ENCODE results near the gene TCN1. TPM values are rescaled to one million over a fixed set of nuclear protein-coding genes. Genes with fewer than 3 reads are reported as not detected.
"Not testable (repeated sequence)": the region's sequence is repeated elsewhere in the genome, so short reads cannot be mapped to it uniquely, and the experiment has no call there.

Gene TCN1
- total RNA-seq, 2 experiments from 2014 or later: not detected

GRCh38 chr11:59854871-59855270, 11.4 kb downstream of the TCN1 start:
- Mint-ChIP-seq H3K36me3 (ENCODE audit: low read depth) (no peaks in the 10 kb centered on the region), H3K4me1 (peaks cover 19% of the 10 kb centered on the region), H3K27ac (no peak overlapping the region), H3K4me3 (no peak overlapping the region), H3K27me3 (peaks cover 2% of the 10 kb centered on the region), H3K9me3 (ENCODE audit: low read depth) (no peaks in the 10 kb centered on the region)
- no peak for DNase-seq
- ChIA-PET POLR2A (no interaction called here), CTCF (no interaction called here)
- intact Hi-C loops (cut with DNase I, micrococcal nuclease): no loop called here
- no peak for ATAC-seq

GRCh38 chr11:59851416-59851815, 14.9 kb downstream of the TCN1 start:
- H3K27ac Mint-ChIP-seq; DNase-seq; POLR2A ChIA-PET; H3K9me3 Mint-ChIP-seq (ENCODE audit: low read depth); H3K4me3 Mint-ChIP-seq; H3K4me1 Mint-ChIP-seq; intact Hi-C loops (cut with DNase I, micrococcal nuclease); CTCF ChIA-PET; ATAC-seq; H3K27me3 Mint-ChIP-seq; H3K36me3 Mint-ChIP-seq (ENCODE audit: low read depth): not testable (repeated sequence)

- DNase-seq; H3K9me3 Mint-ChIP-seq (ENCODE audit: low read depth); H3K27ac Mint-ChIP-seq; H3K27me3 Mint-ChIP-seq; ATAC-seq; intact Hi-C loops (cut with DNase I, micrococcal nuclease); H3K4me3 Mint-ChIP-seq; POLR2A ChIA-PET; CTCF ChIA-PET; H3K36me3 Mint-ChIP-seq (ENCODE audit: low read depth); H3K4me1 Mint-ChIP-seq: not testable (repeated sequence)
Measured at GRCh38 chr11:59849551-59849950, 16.7 kb downstream of the TCN1 start.

GRCh38 chr11:59849129-59849528, 17.2 kb downstream of the TCN1 start:
- Mint-ChIP-seq H3K27me3 (peaks cover 2% of the 10 kb centered on the region), H3K36me3 (ENCODE audit: low read depth) (no peaks in the 10 kb centered on the region), H3K27ac (no peak overlapping the region), H3K4me1 (no peaks in the 10 kb centered on the region), H3K4me3 (no peak overlapping the region), H3K9me3 (ENCODE audit: low read depth) (no peaks in the 10 kb centered on the region)
- no peak for ATAC-seq
- CTCF ChIA-PET: interaction anchor here (0.7 kb wide), 1 partner anchor 210 kb away, joined by 3 read pairs; no protein-coding TSS in a partner anchor
- POLR2A ChIA-PET: no interaction called here
- no peak for DNase-seq
- intact Hi-C loops (cut with DNase I, micrococcal nuclease): no loop called here

GRCh38 chr11:59848439-59848838, 17.8 kb downstream of the TCN1 start:
- H3K4me3 Mint-ChIP-seq; ATAC-seq; H3K36me3 Mint-ChIP-seq (ENCODE audit: low read depth); intact Hi-C loops (cut with DNase I, micrococcal nuclease); H3K27ac Mint-ChIP-seq; H3K9me3 Mint-ChIP-seq (ENCODE audit: low read depth); POLR2A ChIA-PET; H3K27me3 Mint-ChIP-seq; DNase-seq; H3K4me1 Mint-ChIP-seq: not testable (repeated sequence)
- CTCF ChIA-PET: interaction anchor here (0.7 to 1.4 kb wide), 2 partner anchors 70 to 211 kb away, joined by 3 to 4 read pairs; no protein-coding TSS in a partner anchor

GRCh38 chr11:59847626-59848025, 18.7 kb downstream of the TCN1 start:
- Mint-ChIP-seq H3K27me3 (no peaks in the 10 kb centered on the region), H3K4me1 (no peaks in the 10 kb centered on the region), H3K9me3 (ENCODE audit: low read depth) (no peaks in the 10 kb centered on the region), H3K36me3 (ENCODE audit: low read depth) (no peaks in the 10 kb centered on the region), H3K27ac (no peak overlapping the region), H3K4me3 (no peak overlapping the region)
- intact Hi-C loops (cut with DNase I, micrococcal nuclease): no loop called here
- ChIA-PET CTCF (interaction anchor here (0.7 to 1.4 kb wide), 2 partner anchors 71 to 681 kb away, joined by 3 to 4 read pairs; no protein-coding TSS in a partner anchor), POLR2A (no interaction called here)
- no peak for DNase-seq
- no peak for ATAC-seq

- Mint-ChIP-seq H3K4me3 (no peak overlapping the region), H3K27ac (no peak overlapping the region), H3K36me3 (ENCODE audit: low read depth) (no peaks in the 10 kb centered on the region), H3K4me1 (no peaks in the 10 kb centered on the region), H3K9me3 (ENCODE audit: low read depth) (no peaks in the 10 kb centered on the region), H3K27me3 (peaks cover 4% of the 10 kb centered on the region)
- ChIA-PET CTCF (no interaction called here), POLR2A (no interaction called here)
- no peak for DNase-seq
- intact Hi-C loops (cut with DNase I, micrococcal nuclease): no loop called here
- ATAC-seq: no peak
Measured at GRCh38 chr11:59846556-59846955, 19.7 kb downstream of the TCN1 start.

- intact Hi-C loops (cut with DNase I, micrococcal nuclease): no loop called here
- Mint-ChIP-seq H3K4me3 (no peak within 1 kb of the TSS), H3K36me3 (ENCODE audit: low read depth) (no peaks in the 10 kb centered on the region), H3K9me3 (ENCODE audit: low read depth) (no peaks in the 10 kb centered on the region), H3K4me1 (no peaks in the 10 kb centered on the region), H3K27ac (no peak within 1 kb of the TSS), H3K27me3 (peaks cover 4% of the 10 kb centered on the region)
- no peak for DNase-seq
- no peak for ATAC-seq
- CTCF ChIA-PET: no interaction called here
- POLR2A ChIA-PET: no interaction called here
Measured at GRCh38 chr11:59845399-59845798, 20.9 kb downstream of the TCN1 start, which contains the start of gene CBLIF. Gene CBLIF (minus strand): TSS chr11:59845499. CDS start chr11:59845453, 46 bp downstream.

- Mint-ChIP-seq H3K27ac (no peak overlapping the region), H3K27me3 (peaks cover 4% of the 10 kb centered on the region), H3K4me1 (no peaks in the 10 kb centered on the region), H3K9me3 (ENCODE audit: low read depth) (no peaks in the 10 kb centered on the region), H3K36me3 (ENCODE audit: low read depth) (no peaks in the 10 kb centered on the region), H3K4me3 (no peak overlapping the region)
- ATAC-seq (no peak), DNase-seq (no peak)
- CTCF ChIA-PET: interaction anchor here (0.6 kb wide), 2 partner anchors 10 to 67 kb away, joined by 3 read pairs; no protein-coding TSS in a partner anchor
- POLR2A ChIA-PET: no interaction called here
- intact Hi-C loops (cut with DNase I, micrococcal nuclease): no loop called here
Measured at GRCh38 chr11:59842316-59842715, 24.0 kb downstream of the TCN1 start.

- H3K27ac Mint-ChIP-seq: no peak overlapping the region
- no peak for ATAC-seq
- no peaks in the 10 kb centered on the region for H3K9me3 Mint-ChIP-seq (ENCODE audit: low read depth)
- intact Hi-C loops (cut with DNase I, micrococcal nuclease): no loop called here
- no peak for DNase-seq
- no peak overlapping the region for H3K4me3 Mint-ChIP-seq
- no peaks in the 10 kb centered on the region for H3K36me3 Mint-ChIP-seq (ENCODE audit: low read depth)
- H3K4me1 Mint-ChIP-seq: no peaks in the 10 kb centered on the region
- H3K27me3 Mint-ChIP-seq: peaks cover 4% of the 10 kb centered on the region
- CTCF ChIA-PET: no interaction called here
- POLR2A ChIA-PET: no interaction called here
Measured at GRCh38 chr11:59841514-59841913, 24.8 kb downstream of the TCN1 start.

- ChIA-PET CTCF (no interaction called here), POLR2A (no interaction called here)
- no peaks in the 10 kb centered on the region for H3K9me3 Mint-ChIP-seq (ENCODE audit: low read depth)
- H3K27ac Mint-ChIP-seq: no peak overlapping the region
- DNase-seq: no peak
- no peak overlapping the region for H3K4me3 Mint-ChIP-seq
- no peaks in the 10 kb centered on the region for H3K4me1 Mint-ChIP-seq
- H3K36me3 Mint-ChIP-seq (ENCODE audit: low read depth): no peaks in the 10 kb centered on the region
- no peak for ATAC-seq
- peaks cover 4% of the 10 kb centered on the region for H3K27me3 Mint-ChIP-seq
- intact Hi-C loops (cut with DNase I, micrococcal nuclease): no loop called here
Measured at GRCh38 chr11:59839615-59840014, 26.7 kb downstream of the TCN1 start.

- Mint-ChIP-seq H3K27me3 (no peaks in the 10 kb centered on the region), H3K4me1 (no peaks in the 10 kb centered on the region), H3K27ac (no peak overlapping the region), H3K36me3 (ENCODE audit: low read depth) (no peaks in the 10 kb centered on the region), H3K9me3 (ENCODE audit: low read depth) (no peaks in the 10 kb centered on the region), H3K4me3 (no peak overlapping the region)
- intact Hi-C loops (cut with DNase I, micrococcal nuclease): no loop called here
- CTCF ChIA-PET: no interaction called here
- ATAC-seq (no peak), DNase-seq (no peak)
- POLR2A ChIA-PET: no interaction called here
Measured at GRCh38 chr11:59833602-59834001, 32.7 kb downstream of the TCN1 start.

- Mint-ChIP-seq H3K9me3 (ENCODE audit: low read depth) (no peaks in the 10 kb centered on the region), H3K27ac (no peak overlapping the region), H3K27me3 (no peaks in the 10 kb centered on the region), H3K36me3 (ENCODE audit: low read depth) (no peaks in the 10 kb centered on the region), H3K4me1 (no peaks in the 10 kb centered on the region), H3K4me3 (no peak overlapping the region)
- POLR2A ChIA-PET: no interaction called here
- CTCF ChIA-PET: no interaction called here
- intact Hi-C loops (cut with DNase I, micrococcal nuclease): loop anchor here in 1 of 2 experiments (10.0 kb wide), 1 partner anchor 365 kb away; no protein-coding TSS in a partner anchor
- no peak for ATAC-seq
- no peak for DNase-seq
Measured at GRCh38 chr11:59829358-59829757, 36.9 kb downstream of the TCN1 start.
